GM19240 (cell line): ENCODE results near the gene FAM98B.

Experiments used
- DNase-seq: peaks from one replicate; pipeline ENCODE4 v3.0.0; 2011; ENCODE audit warnings: low spot score; ENCODE audit not compliant: insufficient read length

The FAM98B gene

GRCh38 chr15:38507570-38507969 lies 53.6 kb downstream of the FAM98B start:
- no peak for DNase-seq

- DNase-seq, result no peak
Measured at GRCh38 chr15:38508647-38509046, 54.7 kb downstream of the FAM98B start.

- no peak for DNase-seq
Measured at GRCh38 chr15:38509152-38509551, 55.2 kb downstream of the FAM98B start.

- no peak for DNase-seq
Measured at GRCh38 chr15:38512901-38513300, 59.0 kb downstream of the FAM98B start.

- DNase-seq, result no peak
Measured at GRCh38 chr15:38514601-38515000, 60.7 kb downstream of the FAM98B start.

GRCh38 chr15:38516626-38517025 lies 62.7 kb downstream of the FAM98B start:
- no peak for DNase-seq

- no peak for DNase-seq
Measured at GRCh38 chr15:38517312-38517975, 63.5 kb downstream of the FAM98B start.

- no peak for DNase-seq
Measured at GRCh38 chr15:38518084-38518483, 64.2 kb downstream of the FAM98B start.

GRCh38 chr15:38520035-38520434 lies 66.1 kb downstream of the FAM98B start:
- no peak for DNase-seq

GRCh38 chr15:38521316-38521715 lies 67.4 kb downstream of the FAM98B start:
- DNase-seq, result no peak

- no peak for DNase-seq
Measured at GRCh38 chr15:38522922-38523321, 69.0 kb downstream of the FAM98B start.

GRCh38 chr15:38524156-38524555 lies 70.2 kb downstream of the FAM98B start:
- DNase-seq, result no peak

- DNase-seq, result no peak
Measured at GRCh38 chr15:38525489-38525888, 71.6 kb downstream of the FAM98B start.

GRCh38 chr15:38526158-38526557 lies 72.2 kb downstream of the FAM98B start:
- DNase-seq, result no peak

GRCh38 chr15:38528294-38528693 lies 74.4 kb downstream of the FAM98B start:
- DNase-seq, result no peak

GRCh38 chr15:38530113-38530512 lies 76.2 kb downstream of the FAM98B start:
- no peak for DNase-seq

- DNase-seq, result no peak
Measured at GRCh38 chr15:38531509-38531908, 77.6 kb downstream of the FAM98B start.

- no peak for DNase-seq
Measured at GRCh38 chr15:38532728-38533127, 78.8 kb downstream of the FAM98B start.

- no peak for DNase-seq
Measured at GRCh38 chr15:38533416-38533915, 79.5 kb downstream of the FAM98B start.

- no peak for DNase-seq
Measured at GRCh38 chr15:38533926-38534325, 80.0 kb downstream of the FAM98B start.

GRCh38 chr15:38534691-38535090 lies 80.8 kb downstream of the FAM98B start:
- no peak for DNase-seq

GRCh38 chr15:38535491-38536200 lies 81.7 kb downstream of the FAM98B start:
- no peak for DNase-seq

- DNase-seq, result no peak
Measured at GRCh38 chr15:38536201-38536676, 82.3 kb downstream of the FAM98B start.
